ENCODE measurements around the gene ADA. TPM values are rescaled to one million over a fixed set of nuclear protein-coding genes. Genes with fewer than 3 reads are reported as not detected.

The ADA gene
- total RNA-seq, 5 donors from 2014 or later (not counting 1 experiment from before 2014, with no cell fraction given) = 21.9 to 42.1 (median 33.3) TPM

GRCh38 chr20:44587035-44587980 is 64.2 kb downstream of the ADA start:
- peaks cover 0 to 4% of the 10 kb centered on the region in 2 experiments for H3K27me3 ChIP-seq (replicated peaks in 1 of 2; ENCODE audit: control insufficient read depth in 2 of 2, extremely low read depth in 1 of 2, insufficient read depth in 2 of 2, low read length in 1 of 2)
- no peaks in the 10 kb centered on the region for H3K36me3 ChIP-seq (ENCODE audit: control insufficient read depth in 2 of 2, extremely low read depth in 1 of 2, insufficient read depth in 1 of 2, low read length in 1 of 2)
- Mint-ChIP-seq H3K27ac (no peak overlapping the region), H3K4me3 (no peak overlapping the region), H3K36me3 (peaks cover 4% of the 10 kb centered on the region), H3K4me1 (peaks cover 0 to 6% (median 0%) of the 10 kb centered on the region in 3 donors), H3K27me3 (no peaks in the 10 kb centered on the region), H3K9me3 (no peaks in the 10 kb centered on the region)
- WGBS (ENCODE audit: insufficient coverage) = 72% methylated on average over 2 of the region's 10 CpGs
- no peaks in the 10 kb centered on the region for H3K4me1 ChIP-seq (ENCODE audit: control insufficient read depth in 1 of 2, extremely low read depth in 1 of 2, insufficient read depth in 2 of 2, low read length in 2 of 2)
- ChIA-PET CTCF (no interaction called here), POLR2A (interaction anchor here in 1 of 2 donors (0.6 kb wide), 1 partner anchor 71 kb away, joined by 3 read pairs; no protein-coding TSS in a partner anchor)
- H3K9me3 ChIP-seq = no peaks in the 10 kb centered on the region
- no peak overlapping the region for H3K4me3 ChIP-seq (ENCODE audit: control insufficient read depth in 1 of 2, extremely low read depth in 1 of 2, low read length in 1 of 2)
- DNase-seq = no peak
- no peak for ATAC-seq (replicated peaks in 1 of 4)
- H3K27ac ChIP-seq (ENCODE audit: low read length) = no peak overlapping the region

GRCh38 chr20:44586289-44586911 is 65.1 kb downstream of the ADA start:
- peak in 1 of 4 experiments; percentile 24 for ATAC-seq (replicated peaks in 1 of 4)
- no peak overlapping the region for H3K4me3 ChIP-seq (ENCODE audit: control insufficient read depth in 1 of 2, extremely low read depth in 1 of 2, low read length in 1 of 2)
- no peak overlapping the region for H3K27ac Mint-ChIP-seq
- H3K27me3 Mint-ChIP-seq = no peaks in the 10 kb centered on the region
- H3K9me3 ChIP-seq = no peaks in the 10 kb centered on the region
- no peaks in the 10 kb centered on the region for H3K9me3 Mint-ChIP-seq
- H3K4me1 Mint-ChIP-seq = peaks cover 0 to 8% (median 0%) of the 10 kb centered on the region in 3 donors
- WGBS (ENCODE audit: insufficient coverage) = 56% methylated on average over 1 of the region's 3 CpGs
- peak in 1 of 35 experiments; percentile 27 for DNase-seq
- H3K27ac ChIP-seq (ENCODE audit: low read length) = no peak overlapping the region
- no peaks in the 10 kb centered on the region for H3K36me3 ChIP-seq (ENCODE audit: control insufficient read depth in 2 of 2, extremely low read depth in 1 of 2, insufficient read depth in 1 of 2, low read length in 1 of 2)
- no peak overlapping the region for H3K4me3 Mint-ChIP-seq
- H3K4me1 ChIP-seq (ENCODE audit: control insufficient read depth in 1 of 2, extremely low read depth in 1 of 2, insufficient read depth in 2 of 2, low read length in 2 of 2) = no peaks in the 10 kb centered on the region
- H3K36me3 Mint-ChIP-seq = peaks cover 4% of the 10 kb centered on the region
- CTCF ChIA-PET = no interaction called here
- POLR2A ChIA-PET = no interaction called here
- H3K27me3 ChIP-seq (replicated peaks in 1 of 2; ENCODE audit: control insufficient read depth in 2 of 2, extremely low read depth in 1 of 2, insufficient read depth in 2 of 2, low read length in 1 of 2) = peaks cover 0 to 4% of the 10 kb centered on the region in 2 experiments

DNA sequence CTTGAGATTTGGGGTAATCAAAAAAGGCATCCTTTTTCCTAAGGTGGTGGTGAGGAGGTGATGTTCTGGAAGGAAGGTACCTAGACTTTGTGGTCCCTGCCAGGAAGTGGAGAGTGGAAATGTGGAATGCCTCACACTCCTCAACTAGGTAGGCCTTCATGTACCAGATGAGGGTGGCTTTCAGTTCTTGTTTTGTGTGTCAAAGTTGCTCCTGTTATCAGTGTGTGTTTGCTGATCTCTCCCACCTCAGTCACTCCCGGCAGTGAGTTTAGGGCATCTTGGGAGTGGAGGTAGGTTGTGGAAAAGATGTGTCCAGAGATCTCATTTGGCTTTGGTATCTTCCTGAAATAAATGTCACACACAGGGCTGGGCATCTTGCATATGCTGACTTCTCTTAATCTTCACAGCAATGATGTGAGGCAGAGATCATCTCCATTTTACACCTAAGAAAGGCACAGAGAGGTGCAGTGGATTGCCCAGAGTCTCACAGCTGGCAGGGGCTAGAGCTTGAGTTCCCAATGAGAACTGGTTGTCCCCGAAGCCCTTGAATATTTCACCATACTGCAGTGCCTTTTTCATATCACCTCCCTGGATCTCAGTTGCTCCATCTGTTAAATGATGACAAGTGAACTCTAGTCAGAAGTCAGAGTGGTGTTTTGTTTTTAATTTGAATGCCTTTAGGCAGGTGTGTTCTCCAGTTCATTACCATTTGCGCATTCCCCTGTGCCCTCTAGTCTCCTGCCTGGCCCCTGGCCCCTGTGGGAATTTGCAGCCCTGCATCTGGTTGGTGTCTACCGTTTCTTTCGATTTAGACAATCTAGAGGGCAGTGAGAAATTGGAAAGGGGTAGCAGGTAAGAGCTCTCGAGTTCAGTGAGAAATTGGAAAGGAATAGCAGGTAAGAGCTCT is 66.2 kb downstream of the ADA start:
- ChIA-PET CTCF (no interaction called here), POLR2A (interaction anchor here in 1 of 2 donors (0.6 kb wide), 2 partner anchors 17 to 476 kb away, joined by 3 read pairs; no protein-coding TSS in a partner anchor)
- Mint-ChIP-seq H3K36me3 (no peaks in the 10 kb centered on the region), H3K4me3 (peak overlapping the region in 1 of 3 donors; percentile 18), H3K9me3 (no peaks in the 10 kb centered on the region), H3K4me1 (peaks cover 0 to 16% (median 0%) of the 10 kb centered on the region in 3 donors), H3K27ac (no peak overlapping the region), H3K27me3 (no peaks in the 10 kb centered on the region)
- no peak overlapping the region for H3K4me3 ChIP-seq (ENCODE audit: control insufficient read depth in 1 of 2, extremely low read depth in 1 of 2, low read length in 1 of 2)
- no peaks in the 10 kb centered on the region for H3K27me3 ChIP-seq (replicated peaks in 1 of 2; ENCODE audit: control insufficient read depth in 2 of 2, extremely low read depth in 1 of 2, insufficient read depth in 2 of 2, low read length in 1 of 2)
- H3K27ac ChIP-seq (ENCODE audit: low read length) = no peak overlapping the region
- DNase-seq (no peak), ATAC-seq (replicated peaks in 1 of 4) (no peak)
- no peaks in the 10 kb centered on the region for H3K36me3 ChIP-seq (ENCODE audit: control insufficient read depth in 2 of 2, extremely low read depth in 1 of 2, insufficient read depth in 1 of 2, low read length in 1 of 2)
- H3K9me3 ChIP-seq = no peaks in the 10 kb centered on the region
- H3K4me1 ChIP-seq (ENCODE audit: control insufficient read depth in 1 of 2, extremely low read depth in 1 of 2, insufficient read depth in 2 of 2, low read length in 2 of 2) = peaks cover 0 to 2% of the 10 kb centered on the region in 2 experiments
- 87% methylated on average over 5 of the region's 6 CpGs for WGBS (ENCODE audit: insufficient coverage)

DNA sequence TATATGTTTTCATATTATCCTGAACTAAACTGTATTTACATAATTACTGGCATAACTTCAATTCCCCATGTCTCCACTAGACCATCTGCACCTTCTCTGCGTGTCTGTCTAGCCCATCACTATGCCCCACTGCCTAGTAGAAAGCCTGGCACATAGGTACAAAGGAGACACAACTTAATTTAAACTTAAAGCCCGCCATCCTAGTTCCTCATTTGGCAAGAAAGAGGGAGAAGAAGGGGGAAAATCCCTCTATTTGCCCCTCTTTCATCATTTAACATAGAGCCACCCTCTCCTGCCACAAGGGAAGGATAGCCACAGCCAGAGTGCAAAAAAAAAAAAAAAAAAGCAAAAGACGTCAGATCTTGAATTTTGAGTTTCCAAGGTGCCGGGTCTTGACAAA is 67.3 kb downstream of the ADA start:
- no peaks in the 10 kb centered on the region for H3K36me3 ChIP-seq (ENCODE audit: control insufficient read depth in 2 of 2, extremely low read depth in 1 of 2, insufficient read depth in 1 of 2, low read length in 1 of 2)
- ATAC-seq (replicated peaks in 1 of 4) = no peak
- no peaks in the 10 kb centered on the region for H3K27me3 ChIP-seq (replicated peaks in 1 of 2; ENCODE audit: control insufficient read depth in 2 of 2, extremely low read depth in 1 of 2, insufficient read depth in 2 of 2, low read length in 1 of 2)
- DNase-seq = no peak
- WGBS (ENCODE audit: insufficient coverage) = 100% methylated on average over 1 of the region's 4 CpGs
- Mint-ChIP-seq H3K36me3 (no peaks in the 10 kb centered on the region), H3K9me3 (no peaks in the 10 kb centered on the region), H3K4me1 (peaks cover 0 to 16% (median 0%) of the 10 kb centered on the region in 3 donors), H3K4me3 (peak overlapping the region in 1 of 3 donors; percentile 14), H3K27ac (no peak overlapping the region), H3K27me3 (no peaks in the 10 kb centered on the region)
- ChIA-PET CTCF (no interaction called here), POLR2A (no interaction called here)
- H3K9me3 ChIP-seq = no peaks in the 10 kb centered on the region
- peaks cover 0 to 2% of the 10 kb centered on the region in 2 experiments for H3K4me1 ChIP-seq (ENCODE audit: control insufficient read depth in 1 of 2, extremely low read depth in 1 of 2, insufficient read depth in 2 of 2, low read length in 2 of 2)
- no peak overlapping the region for H3K4me3 ChIP-seq (ENCODE audit: control insufficient read depth in 1 of 2, extremely low read depth in 1 of 2, low read length in 1 of 2)
- no peak overlapping the region for H3K27ac ChIP-seq (ENCODE audit: low read length)

DNA sequence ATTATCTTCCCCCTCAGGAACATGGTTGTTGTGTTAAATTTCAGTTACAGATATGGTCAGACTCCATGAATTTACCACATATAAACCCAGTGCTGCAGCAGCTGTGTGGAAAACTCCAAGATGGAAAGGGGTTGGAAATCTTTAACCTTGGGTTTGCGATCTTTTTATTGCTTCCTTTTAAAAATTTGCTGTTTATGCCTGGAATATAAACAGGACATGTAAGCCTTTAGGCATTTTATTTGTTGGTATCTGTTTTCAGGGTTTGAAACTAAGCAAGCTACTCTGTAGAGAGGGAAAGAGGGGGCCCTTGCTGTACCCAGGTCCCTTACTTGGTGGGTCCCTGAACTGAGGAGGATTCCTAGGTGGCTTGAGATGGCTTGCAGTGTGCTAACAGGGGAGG is 68.3 kb downstream of the ADA start:
- DNase-seq = no peak
- CTCF ChIA-PET = interaction anchor here in 1 of 2 donors (1.0 kb wide), 1 partner anchor 27 kb away, joined by 3 read pairs; no protein-coding TSS in a partner anchor

More for the DNA sequence above, 68.3 kb downstream of the ADA start:
- no peaks in the 10 kb centered on the region for H3K27me3 Mint-ChIP-seq
- Histone ChIP-seq H3K4me3 (ENCODE audit: control insufficient read depth in 1 of 2, extremely low read depth in 1 of 2, low read length in 1 of 2) (no peak overlapping the region), H3K27me3 (replicated peaks in 1 of 2; ENCODE audit: control insufficient read depth in 2 of 2, extremely low read depth in 1 of 2, insufficient read depth in 2 of 2, low read length in 1 of 2) (no peaks in the 10 kb centered on the region), H3K4me1 (ENCODE audit: control insufficient read depth in 1 of 2, extremely low read depth in 1 of 2, insufficient read depth in 2 of 2, low read length in 2 of 2) (peaks cover 0 to 2% of the 10 kb centered on the region in 2 experiments), H3K36me3 (ENCODE audit: control insufficient read depth in 2 of 2, extremely low read depth in 1 of 2, insufficient read depth in 1 of 2, low read length in 1 of 2) (no peaks in the 10 kb centered on the region), H3K9me3 (no peaks in the 10 kb centered on the region), H3K27ac (ENCODE audit: low read length) (no peak overlapping the region)
- no peaks in the 10 kb centered on the region for H3K36me3 Mint-ChIP-seq
- H3K9me3 Mint-ChIP-seq = no peaks in the 10 kb centered on the region
- peaks cover 0 to 16% (median 0%) of the 10 kb centered on the region in 3 donors for H3K4me1 Mint-ChIP-seq
- ATAC-seq (replicated peaks in 1 of 4) = no peak
- 100% methylated on average over 1 of the region's 1 CpG for WGBS (ENCODE audit: insufficient coverage)
- POLR2A ChIA-PET = no interaction called here
- peak overlapping the region in 1 of 3 donors; percentile 35 for H3K4me3 Mint-ChIP-seq
- H3K27ac Mint-ChIP-seq = no peak overlapping the region

Data from T-cell (primary cell).